Liver (tissue), 3 donors: ENCODE results near the gene SHISA3.

Experiments used
- ATF3 ChIP-seq: IDR thresholded peaks from 2 replicates; pipeline ENCODE4 v1.6.1; 2016; ENCODE audit warnings: antibody characterized with exemption
- CTCF ChIP-seq: fragments of 150-350 bp; IDR thresholded peaks from 2 replicates; pipeline ENCODE4 v1.5.1; 2017; ENCODE audit warnings: improper control_type of control experiment, low read depth, low read length; ENCODE audit not compliant: missing input control
- EGR1 ChIP-seq, 2 donors: IDR thresholded peaks; 2 replicates each; pipeline ENCODE4 v1.6.1; 2016 to 2018; ENCODE audit warnings: antibody characterized with exemption in 2 of 2, low read depth in 2 of 2
- FOXA1 ChIP-seq: IDR thresholded peaks from 2 replicates; pipeline ENCODE4 v1.6.1; 2016; ENCODE audit warnings: antibody characterized with exemption
- JUND ChIP-seq, 2 donors: IDR thresholded peaks; 2 replicates each; pipeline ENCODE4 v1.6.1; 2016; ENCODE audit warnings: antibody characterized with exemption in 2 of 2
- MAX ChIP-seq: IDR thresholded peaks from 2 replicates; pipeline ENCODE4 v1.6.1; 2016; ENCODE audit warnings: antibody characterized with exemption
- RAD21 ChIP-seq, 2 donors: IDR thresholded peaks; 2 replicates each; pipeline ENCODE4 v1.6.1; 2016; ENCODE audit warnings: antibody characterized with exemption in 2 of 2, mild to moderate bottlenecking in 2 of 2
- REST ChIP-seq: IDR thresholded peaks from 2 replicates; pipeline ENCODE4 v1.6.1; 2016; ENCODE audit warnings: antibody characterized with exemption, mild to moderate bottlenecking
- SP1 ChIP-seq: IDR thresholded peaks from 2 replicates; pipeline ENCODE4 v1.6.1; 2018; ENCODE audit warnings: antibody characterized with exemption, mild to moderate bottlenecking
- TAF1 ChIP-seq: conservative IDR thresholded peaks from 2 replicates; pipeline ENCODE4 v1.6.1; 2016; ENCODE audit warnings: antibody characterized with exemption, mild to moderate bottlenecking
- donor health status: healthy.
- donor health status: healthy.

- no peak for TF ChIP-seq CTCF
- no peak for TF ChIP-seq JUND (IDR thresholded peaks at IDR 0.05)
- TF ChIP-seq RAD21 (IDR thresholded peaks at IDR 0.05), result no peak
- no peak for TF ChIP-seq MAX
- TF ChIP-seq SP1, result no peak
- TF ChIP-seq REST, result no peak
- no peak for TF ChIP-seq ATF3
- TF ChIP-seq EGR1 (IDR thresholded peaks at IDR 0.05; ENCODE audit: low read depth in 2 of 2), result no peak
- no peak for TF ChIP-seq FOXA1
- no peak for TF ChIP-seq TAF1
These were observed 14.5 kb downstream of the SHISA3 start for GRCh38 chr4:42411803-42412202.
